Measurements from ENCODE around the gene OR10A2. TPM values are rescaled to one million over a fixed set of nuclear protein-coding genes. Genes with fewer than 3 reads are reported as not detected.
"Not testable (repeated sequence)": the region's sequence is repeated elsewhere in the genome, so short reads cannot be mapped to it uniquely, and the experiment has no call there.

The OR10A2 gene
- total RNA-seq, 4 donors from 2014 or later: not detected

DNA sequence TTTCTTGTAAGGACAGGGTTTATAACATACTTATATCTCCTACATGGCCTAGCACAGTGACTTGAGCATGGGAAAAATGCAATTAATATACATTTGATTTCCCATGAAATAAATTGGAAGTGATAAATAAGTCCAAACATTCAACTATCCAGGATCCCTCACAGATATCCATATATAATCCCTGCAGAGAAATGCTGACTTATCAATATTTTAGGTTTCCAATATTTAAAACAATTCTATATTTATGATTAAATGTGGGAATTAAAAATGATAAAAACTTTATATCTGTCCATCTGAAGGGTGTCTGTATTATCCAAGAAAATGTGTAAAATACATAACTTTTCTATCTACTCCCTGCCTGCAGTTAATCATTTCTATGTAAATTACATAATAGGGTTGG lies 19.9 kb downstream of the OR10A2 start:
- DNase-seq: no peak
- no peaks in the 10 kb centered on the region for H3K27me3 ChIP-seq
- intact Hi-C loops (cut with DNase I; ENCODE audit: low total_unique reads): no loop called here
- H3K4me1 ChIP-seq: no peaks in the 10 kb centered on the region
- no peaks in the 10 kb centered on the region for H3K9me3 ChIP-seq
- H3K27ac ChIP-seq: no peak overlapping the region
- no peak overlapping the region for H3K4me3 ChIP-seq
- TF ChIP-seq POLR2A (IDR thresholded peaks at IDR 0.05): no peak
- TF ChIP-seq, protein P1, sequence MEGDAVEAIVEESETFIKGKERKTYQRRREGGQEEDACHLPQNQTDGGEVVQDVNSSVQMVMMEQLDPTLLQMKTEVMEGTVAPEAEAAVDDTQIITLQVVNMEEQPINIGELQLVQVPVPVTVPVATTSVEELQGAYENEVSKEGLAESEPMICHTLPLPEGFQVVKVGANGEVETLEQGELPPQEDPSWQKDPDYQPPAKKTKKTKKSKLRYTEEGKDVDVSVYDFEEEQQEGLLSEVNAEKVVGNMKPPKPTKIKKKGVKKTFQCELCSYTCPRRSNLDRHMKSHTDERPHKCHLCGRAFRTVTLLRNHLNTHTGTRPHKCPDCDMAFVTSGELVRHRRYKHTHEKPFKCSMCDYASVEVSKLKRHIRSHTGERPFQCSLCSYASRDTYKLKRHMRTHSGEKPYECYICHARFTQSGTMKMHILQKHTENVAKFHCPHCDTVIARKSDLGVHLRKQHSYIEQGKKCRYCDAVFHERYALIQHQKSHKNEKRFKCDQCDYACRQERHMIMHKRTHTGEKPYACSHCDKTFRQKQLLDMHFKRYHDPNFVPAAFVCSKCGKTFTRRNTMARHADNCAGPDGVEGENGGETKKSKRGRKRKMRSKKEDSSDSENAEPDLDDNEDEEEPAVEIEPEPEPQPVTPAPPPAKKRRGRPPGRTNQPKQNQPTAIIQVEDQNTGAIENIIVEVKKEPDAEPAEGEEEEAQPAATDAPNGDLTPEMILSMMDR (IDR thresholded peaks at IDR 0.05): no peak
- H3K36me3 ChIP-seq: no peaks in the 10 kb centered on the region

DNA sequence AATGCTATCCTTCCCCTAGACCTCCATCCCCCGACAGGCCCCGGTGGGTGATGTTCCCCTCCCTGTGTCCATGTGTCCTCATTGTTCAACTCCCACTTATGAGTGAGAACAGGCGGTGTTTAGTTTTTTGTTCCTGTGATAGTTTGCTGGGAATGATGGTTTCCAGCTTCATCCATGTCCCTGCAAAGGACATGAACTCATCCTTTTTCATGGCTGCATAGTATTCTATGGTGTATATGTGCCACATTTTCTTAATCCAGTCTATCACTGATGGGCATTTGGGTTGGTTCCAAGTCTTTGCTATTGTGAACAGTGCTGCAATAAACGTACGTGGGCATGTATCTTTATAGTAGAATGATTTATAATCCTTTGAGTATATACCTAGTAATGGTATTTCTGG lies 24.9 kb downstream of the OR10A2 start:
- H3K27ac ChIP-seq; H3K9me3 ChIP-seq; intact Hi-C loops (cut with DNase I; ENCODE audit: low total_unique reads); H3K27me3 ChIP-seq; DNase-seq; H3K4me1 ChIP-seq; H3K36me3 ChIP-seq; H3K4me3 ChIP-seq: not testable (repeated sequence)

DNA sequence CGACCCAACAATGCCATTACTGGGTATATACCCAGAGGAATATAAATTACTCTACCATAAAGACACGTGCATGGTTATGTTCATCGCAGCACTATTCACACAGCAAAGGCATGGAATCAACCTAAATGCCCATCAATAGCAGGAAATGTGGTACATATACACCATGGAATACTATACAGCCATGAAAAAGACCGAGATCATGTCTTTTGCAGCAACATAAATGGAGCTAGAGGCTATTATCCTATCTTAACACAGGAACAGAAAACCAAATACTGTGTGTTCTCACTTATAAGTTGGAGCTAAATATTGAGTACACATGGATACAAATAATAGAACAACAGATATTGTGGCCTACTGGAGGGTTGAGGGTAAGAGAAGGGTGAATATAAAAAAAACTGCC lies 26.0 kb downstream of the OR10A2 start:
- H3K4me3 ChIP-seq: no peak overlapping the region
- no peaks in the 10 kb centered on the region for H3K9me3 ChIP-seq
- no peaks in the 10 kb centered on the region for H3K27me3 ChIP-seq
- no peaks in the 10 kb centered on the region for H3K36me3 ChIP-seq
- no peaks in the 10 kb centered on the region for H3K4me1 ChIP-seq
- intact Hi-C loops (cut with DNase I; ENCODE audit: low total_unique reads): no loop called here
- H3K27ac ChIP-seq: no peak overlapping the region
- TF ChIP-seq POLR2A (IDR thresholded peaks at IDR 0.05): no peak
- TF ChIP-seq, protein P1 (IDR thresholded peaks at IDR 0.05): no peak
- DNase-seq: no peak

DNA sequence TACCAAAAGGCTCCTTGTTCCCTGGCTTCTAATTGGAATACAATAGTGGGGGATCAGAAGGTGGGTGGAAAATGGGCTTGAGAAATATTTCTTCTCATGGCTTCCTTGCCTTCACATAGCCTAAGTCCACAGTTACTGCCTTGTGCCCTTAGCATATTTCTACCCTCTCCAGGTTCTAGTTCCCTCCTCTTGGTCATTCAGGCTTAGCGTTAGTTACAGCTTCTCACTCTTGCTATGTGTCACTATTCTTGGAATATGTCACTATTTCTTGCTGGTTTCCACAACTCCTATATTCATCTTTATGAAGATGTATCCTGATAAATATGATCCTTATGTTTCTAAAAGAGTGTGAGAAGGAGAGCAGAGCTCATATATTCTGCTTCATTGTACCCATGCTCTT lies 27.0 kb downstream of the OR10A2 start:
- no peak overlapping the region for H3K4me3 ChIP-seq
- no peak overlapping the region for H3K27ac ChIP-seq
- intact Hi-C loops (cut with DNase I; ENCODE audit: low total_unique reads): no loop called here
- H3K4me1 ChIP-seq: no peaks in the 10 kb centered on the region
- TF ChIP-seq, protein P1 (IDR thresholded peaks at IDR 0.05): no peak
- TF ChIP-seq POLR2A (IDR thresholded peaks at IDR 0.05): no peak
- no peaks in the 10 kb centered on the region for H3K36me3 ChIP-seq
- H3K9me3 ChIP-seq: no peaks in the 10 kb centered on the region
- H3K27me3 ChIP-seq: no peaks in the 10 kb centered on the region
- DNase-seq: no peak

DNA sequence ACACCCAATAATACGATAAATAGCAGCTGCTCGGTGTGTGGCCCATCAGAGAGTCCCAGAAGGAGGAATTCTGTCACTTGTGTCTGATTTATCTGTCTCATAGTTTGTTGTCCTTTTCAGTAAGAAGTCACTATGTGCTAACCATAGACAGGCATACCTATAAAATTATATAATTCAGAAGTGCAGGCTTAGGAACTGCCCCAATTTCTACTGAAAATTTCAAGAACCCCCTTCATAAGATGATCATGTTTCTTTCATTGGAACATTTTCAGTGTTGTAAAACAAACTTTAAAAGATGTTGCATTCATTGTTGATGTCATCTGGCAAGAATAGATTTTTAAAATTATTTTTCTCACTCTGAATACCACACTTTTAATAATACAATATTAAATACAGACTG lies 29.5 kb downstream of the OR10A2 start, which contains the start of gene OR2D2:
TSS of gene OR2D2 (minus strand) at position 101 of the 400 bp plus-strand sequence. CDS start at position 101, 0 bp downstream.
- Histone ChIP-seq H3K36me3 (no peaks in the 10 kb centered on the region), H3K27me3 (no peaks in the 10 kb centered on the region), H3K4me1 (no peaks in the 10 kb centered on the region), H3K9me3 (no peaks in the 10 kb centered on the region), H3K4me3 (no peak within 1 kb of the TSS), H3K27ac (no peak within 1 kb of the TSS)
- no peak for DNase-seq
- intact Hi-C loops (cut with DNase I; ENCODE audit: low total_unique reads): no loop called here
- TF ChIP-seq, protein P1 (IDR thresholded peaks at IDR 0.05): no peak
- TF ChIP-seq POLR2A (IDR thresholded peaks at IDR 0.05): no peak

DNA sequence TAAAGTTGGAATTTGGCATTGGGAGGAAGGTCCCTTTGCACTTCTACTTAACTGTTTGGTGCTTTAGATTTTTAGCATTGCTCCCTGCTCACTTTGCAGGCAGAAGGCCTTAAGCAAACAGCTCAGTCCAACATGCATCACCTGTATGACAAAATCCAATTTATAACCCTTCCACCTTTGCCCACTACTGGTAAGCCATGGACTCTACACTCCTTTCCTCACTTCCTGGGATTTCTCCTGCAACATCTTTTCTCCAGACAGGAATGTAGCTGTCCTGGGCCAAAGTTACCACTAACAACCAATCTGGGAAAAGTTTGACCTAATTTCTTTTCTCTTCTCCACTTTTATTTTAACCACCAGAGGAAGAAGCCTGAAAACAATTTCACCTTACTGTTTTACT lies 31.2 kb downstream of the OR10A2 start:
- Histone ChIP-seq H3K4me3 (no peak overlapping the region), H3K36me3 (no peaks in the 10 kb centered on the region), H3K9me3 (no peaks in the 10 kb centered on the region), H3K27me3 (no peaks in the 10 kb centered on the region), H3K4me1 (no peaks in the 10 kb centered on the region), H3K27ac (no peak overlapping the region)
- DNase-seq: no peak
- intact Hi-C loops (cut with DNase I; ENCODE audit: low total_unique reads): no loop called here
- TF ChIP-seq, protein P1 (IDR thresholded peaks at IDR 0.05): no peak
- TF ChIP-seq POLR2A (IDR thresholded peaks at IDR 0.05): no peak

Data from uterus (tissue), 4 donors.